NOMO-1 (cell line): ENCODE data around the gene MICALL1.

Source experiments
- DNase-seq, 2 experiments: peaks; one replicate each; lab custom pipeline; 2025; ENCODE audit not compliant: unreplicated experiment in 2 of 2; lab: John Stamatoyannopoulos, UW

The MICALL1 gene

GRCh38 chr22:37982151-37982785, 76.2 kb downstream of the MICALL1 start:
- DNase-seq: no peak

- DNase-seq: no peak
Measured at GRCh38 chr22:37982938-37983859, 77.1 kb downstream of the MICALL1 start.

DNA sequence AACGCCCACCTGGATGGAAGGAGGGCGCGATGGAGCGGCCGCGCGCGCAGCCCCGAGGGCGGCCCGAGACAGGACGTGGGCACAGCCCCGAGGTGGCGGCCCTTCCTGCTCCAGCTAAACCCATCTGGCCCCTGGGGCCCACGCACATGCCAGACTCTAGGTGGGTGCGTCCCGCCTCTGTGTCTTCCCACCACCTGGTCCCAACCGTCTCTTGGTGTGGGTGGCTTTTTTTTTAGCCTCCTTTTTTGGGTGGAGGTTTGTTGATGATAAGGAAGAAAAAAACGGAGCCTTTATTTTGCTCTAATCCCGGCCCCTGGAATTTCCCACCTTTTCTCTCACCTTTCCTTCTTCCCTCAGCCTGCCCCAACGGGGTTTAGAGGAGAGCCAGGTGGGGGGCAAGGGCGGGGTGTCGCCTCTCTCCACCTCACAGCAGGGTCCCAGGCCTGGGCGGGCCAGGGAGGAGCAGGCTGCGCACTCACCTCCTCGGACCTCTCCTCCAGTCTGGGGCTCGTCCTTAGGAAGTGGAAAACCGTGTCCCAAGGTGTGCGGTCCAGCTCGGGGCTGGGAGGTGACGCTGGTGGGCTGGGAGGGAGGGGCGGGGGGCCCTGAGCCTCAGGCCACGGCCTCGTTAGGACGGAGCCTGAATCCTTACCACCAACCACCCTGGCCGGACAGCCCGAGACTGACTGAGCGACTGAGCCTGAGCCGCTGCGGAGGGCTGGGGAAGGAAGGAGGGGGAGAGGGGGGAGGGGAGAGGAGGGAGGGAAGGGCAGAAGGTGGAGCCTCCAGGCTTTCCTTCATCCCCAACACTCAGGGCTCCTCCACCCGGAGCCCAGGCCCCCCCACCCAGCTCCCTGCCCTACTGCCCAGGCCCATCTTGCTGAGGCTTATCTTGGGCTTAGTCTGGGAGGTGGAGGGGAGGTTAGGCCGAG, 78.0 kb downstream of the MICALL1 start, which contains the start of gene SOX10:
SOX10 (minus strand) TSS at position 696 of the 932 bp plus-strand sequence. CDS start 771 bp downstream, outside the sequence.
- no peak for DNase-seq

DNA sequence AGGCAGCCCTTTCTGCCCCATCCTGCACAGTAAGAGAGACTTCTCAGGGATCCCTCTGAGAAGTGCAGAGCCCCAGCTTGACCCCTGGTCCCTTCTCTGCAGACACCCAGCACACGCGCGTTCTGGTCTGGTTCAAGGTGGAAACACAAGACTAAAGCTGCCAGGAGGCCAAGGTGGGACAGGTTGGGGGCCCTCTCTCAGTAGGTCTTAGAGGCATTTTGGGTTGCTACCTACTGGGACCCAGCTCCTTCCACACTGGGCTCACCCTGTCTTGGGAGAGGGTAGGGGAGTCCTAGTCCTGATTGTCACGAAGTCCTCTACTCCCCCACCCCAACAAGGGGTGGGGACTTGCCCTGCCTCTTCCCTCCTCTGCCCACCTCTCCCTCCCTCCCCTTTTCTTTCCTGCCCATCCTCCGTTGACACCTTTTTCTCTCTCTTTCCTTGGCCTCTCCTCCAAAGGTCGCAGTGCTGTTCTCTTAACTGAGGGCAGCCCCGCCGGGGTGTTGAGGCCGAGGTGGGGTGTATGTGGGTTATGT, 79.0 kb downstream of the MICALL1 start:
- DNase-seq: no peak

GRCh38 chr22:37985751-37986281, 79.7 kb downstream of the MICALL1 start:
- no peak for DNase-seq

DNA sequence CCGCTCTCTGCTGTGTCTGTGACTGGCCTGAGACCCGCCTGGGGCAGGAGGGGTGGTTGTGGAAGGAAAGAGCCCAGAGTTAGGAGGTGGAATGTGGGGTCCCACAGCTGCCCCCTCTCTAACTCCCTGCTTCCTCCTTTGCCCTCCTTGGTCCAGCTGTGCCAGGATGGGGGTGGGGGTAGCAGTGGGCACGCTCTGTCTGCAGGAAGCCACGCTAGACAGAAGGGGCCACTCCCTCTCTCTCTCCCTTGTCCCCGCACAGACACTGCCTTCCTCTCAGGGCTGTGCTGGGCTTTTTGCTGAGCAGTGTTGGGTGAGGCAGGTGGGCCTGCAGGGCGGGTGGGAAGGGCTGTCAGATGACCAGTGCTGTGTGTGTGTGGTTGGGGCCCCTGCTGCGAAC, 80.3 kb downstream of the MICALL1 start:
- no peak for DNase-seq

DNA sequence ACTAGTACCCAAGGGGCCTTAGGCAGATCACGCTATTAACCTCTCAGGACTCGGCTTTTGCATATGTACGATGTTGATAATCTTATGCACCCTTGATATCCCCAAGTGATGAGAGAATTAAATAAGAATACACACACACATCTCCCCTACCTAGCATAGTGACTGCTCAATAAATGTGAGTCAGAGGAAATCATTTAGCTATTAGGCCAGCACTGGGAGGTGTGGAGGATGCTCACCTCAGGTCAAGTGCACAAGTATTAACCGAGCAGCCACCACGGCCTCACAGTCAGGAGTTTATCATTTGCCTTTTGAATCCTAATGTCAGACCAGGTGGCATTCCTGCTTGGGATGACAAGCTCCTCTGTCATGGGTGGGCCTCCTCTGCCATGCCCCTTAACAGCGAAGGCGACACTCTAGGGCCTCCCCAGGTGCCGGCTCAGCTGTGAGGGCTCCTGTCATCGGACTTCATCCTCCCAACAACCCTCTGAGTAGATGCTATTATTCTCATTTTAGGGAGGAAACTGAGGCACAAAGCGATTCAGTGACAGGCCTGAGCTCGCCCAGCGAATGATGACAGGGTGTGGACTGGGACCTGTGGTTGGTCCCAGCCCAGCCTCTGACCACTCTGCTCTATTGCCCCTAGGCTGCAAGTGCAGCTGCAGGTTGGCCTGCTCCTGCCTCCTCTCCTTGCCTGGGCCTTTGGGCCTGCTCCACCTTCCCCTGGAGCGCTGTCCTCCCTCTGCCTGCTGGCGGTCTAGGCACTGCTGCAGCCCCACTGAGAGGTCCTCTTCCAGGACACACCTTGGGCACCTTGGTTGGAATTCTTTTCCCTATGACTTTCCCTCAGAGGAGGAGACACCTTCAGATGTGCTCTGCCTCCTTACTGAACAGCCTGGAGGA, 83.3 kb downstream of the MICALL1 start:
- no peak for DNase-seq

GRCh38 chr22:37990301-37990700, 84.2 kb downstream of the MICALL1 start:
- no peak for DNase-seq

DNA sequence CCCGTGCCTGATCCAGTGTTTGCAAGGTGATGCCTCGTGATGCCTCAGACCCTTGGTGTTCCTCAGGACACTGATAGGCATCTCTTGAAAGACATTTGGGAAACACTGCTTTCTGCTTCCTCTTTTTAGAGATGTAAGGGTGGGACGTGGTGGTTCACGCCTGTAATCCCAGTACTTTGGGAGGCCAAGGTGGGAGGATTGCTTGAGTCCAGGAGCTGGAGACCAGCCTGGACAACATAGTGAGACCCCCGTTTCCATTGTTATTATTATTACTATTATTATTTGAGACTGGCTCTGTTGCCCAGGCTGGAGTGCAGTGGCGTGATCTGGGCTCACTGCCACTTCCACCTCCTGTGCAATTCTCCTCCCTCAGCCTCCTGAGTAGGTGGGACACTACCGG, 84.8 kb downstream of the MICALL1 start:
- no peak for DNase-seq

DNA sequence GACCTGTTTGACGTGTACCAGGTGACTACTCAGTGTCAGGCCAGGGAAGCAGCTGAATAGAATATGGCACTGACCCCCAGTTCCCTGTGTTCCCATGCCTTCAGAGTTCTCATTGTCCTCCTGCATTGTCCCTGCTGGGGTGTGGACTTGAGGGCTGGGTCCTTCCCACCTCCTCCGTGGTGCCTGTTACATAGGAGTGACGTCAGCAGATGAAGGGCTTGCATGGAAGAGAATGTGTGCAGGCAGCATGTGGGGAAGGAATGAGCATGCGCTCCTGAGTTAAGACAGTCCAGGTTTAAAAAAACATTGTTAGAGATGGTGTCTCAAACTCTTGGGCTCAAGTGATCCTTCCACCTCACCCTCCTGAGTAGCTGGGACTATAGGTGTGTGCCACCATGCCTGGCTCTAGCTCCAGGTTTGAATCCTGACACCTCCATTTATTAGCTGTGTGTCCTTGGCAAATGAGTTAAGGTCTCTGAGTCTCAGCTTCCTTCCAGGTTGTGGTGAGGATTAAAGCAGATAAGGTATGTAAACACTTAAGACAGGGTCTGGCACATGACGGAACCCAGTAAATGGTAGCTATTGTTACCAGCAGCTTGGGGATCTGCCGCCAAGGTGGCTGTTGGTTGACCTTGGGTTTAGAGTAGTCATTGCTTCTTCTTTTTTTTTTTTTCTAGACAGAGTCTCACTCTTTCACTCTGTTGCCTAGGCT, 85.8 kb downstream of the MICALL1 start:
- no peak for DNase-seq
